Sigmoid colon (tissue), 4 donors: Measurements from ENCODE around the gene SLC28A1.

Experiments used
- POLR2AphosphoS5 ChIP-seq, 4 donors: sonication (generic); formaldehyde crosslinking; IDR thresholded peaks; one replicate each; pipeline ENCODE4 v1.6.1; 2017; ENCODE audit warnings: antibody characterized with exemption in 4 of 4
- TF ChIP-seq, protein P1 (sequence below), 4 experiments: fragments of 450-650 bp in 3 of 4; fragments of 200-600 bp in 1 of 4; IDR thresholded peaks; one replicate each; pipeline ENCODE4 v1.5.1; 2016 to 2019; ENCODE audit warnings: antibody characterized with exemption in 4 of 4, mild to moderate bottlenecking in 3 of 4, moderate library complexity in 2 of 4

DNA sequence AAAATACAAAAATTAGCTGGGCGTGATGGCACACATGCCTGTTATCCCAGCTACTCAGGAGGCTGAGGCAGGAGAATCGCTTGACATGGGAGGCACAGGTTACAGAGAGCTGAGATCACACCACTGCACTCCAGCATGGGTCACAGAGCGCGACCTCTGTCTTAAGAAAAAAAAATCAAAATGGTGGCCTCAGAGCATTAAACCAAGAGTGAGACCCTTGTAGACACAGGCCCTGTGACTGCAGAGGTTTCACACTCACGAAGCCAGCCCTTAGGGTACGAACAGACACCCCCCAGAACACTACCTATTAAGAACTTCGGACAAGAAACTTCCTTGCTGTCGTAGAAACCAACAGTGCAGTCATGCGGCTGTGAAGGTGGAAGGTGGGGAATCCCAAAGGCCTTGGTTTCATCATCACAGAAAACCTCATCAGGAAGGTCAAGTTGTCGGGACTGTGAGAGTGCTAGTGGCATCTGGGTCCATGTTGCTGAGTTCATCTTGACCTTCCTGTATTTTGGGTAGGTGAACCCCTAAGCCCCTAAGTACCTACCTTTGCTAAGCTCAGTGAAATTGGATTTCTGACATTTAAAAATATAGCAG lies 92.4 kb downstream of the SLC28A1 start:
- TF ChIP-seq, protein P1, sequence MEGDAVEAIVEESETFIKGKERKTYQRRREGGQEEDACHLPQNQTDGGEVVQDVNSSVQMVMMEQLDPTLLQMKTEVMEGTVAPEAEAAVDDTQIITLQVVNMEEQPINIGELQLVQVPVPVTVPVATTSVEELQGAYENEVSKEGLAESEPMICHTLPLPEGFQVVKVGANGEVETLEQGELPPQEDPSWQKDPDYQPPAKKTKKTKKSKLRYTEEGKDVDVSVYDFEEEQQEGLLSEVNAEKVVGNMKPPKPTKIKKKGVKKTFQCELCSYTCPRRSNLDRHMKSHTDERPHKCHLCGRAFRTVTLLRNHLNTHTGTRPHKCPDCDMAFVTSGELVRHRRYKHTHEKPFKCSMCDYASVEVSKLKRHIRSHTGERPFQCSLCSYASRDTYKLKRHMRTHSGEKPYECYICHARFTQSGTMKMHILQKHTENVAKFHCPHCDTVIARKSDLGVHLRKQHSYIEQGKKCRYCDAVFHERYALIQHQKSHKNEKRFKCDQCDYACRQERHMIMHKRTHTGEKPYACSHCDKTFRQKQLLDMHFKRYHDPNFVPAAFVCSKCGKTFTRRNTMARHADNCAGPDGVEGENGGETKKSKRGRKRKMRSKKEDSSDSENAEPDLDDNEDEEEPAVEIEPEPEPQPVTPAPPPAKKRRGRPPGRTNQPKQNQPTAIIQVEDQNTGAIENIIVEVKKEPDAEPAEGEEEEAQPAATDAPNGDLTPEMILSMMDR (IDR thresholded peaks at IDR 0.05): no peak
- no peak for TF ChIP-seq POLR2AphosphoS5 (IDR thresholded peaks at IDR 0.05)
